SK-N-SH (cell line): ENCODE results near the gene PTK7. TPM values are rescaled to one million over a fixed set of nuclear protein-coding genes. Genes with fewer than 3 reads are reported as not detected.

ENCODE experiments used
- CTCF ChIA-PET: fragments of 300-600, 350-600 bp; formaldehyde crosslinking; extraction: SDS; loops from one replicate; lab custom pipeline; 2021; lab: Yijun Ruan, JAX
- POLR2A ChIA-PET: fragments of 350-600 bp; sonication (Branson Sonifier 250); formaldehyde crosslinking; extraction: SDS; loops from one replicate; lab custom pipeline; 2020; ENCODE audit warnings: antibody characterized with exemption, inconsistent platforms; lab: Yijun Ruan, JAX
- DNase-seq: peaks from one replicate; pipeline ENCODE4 v3.0.0; 2012
- H2AFZ ChIP-seq: fragments of 200-600 bp; sonication (generic); 2 replicates; pipeline ENCODE4 v1.8.1; 2016; ENCODE audit warnings: antibody characterized with exemption, mild to moderate bottlenecking, low read depth
- H3F3A ChIP-seq: fragments of 200-600 bp; sonication (generic); replicated peaks from 2 replicates; pipeline ENCODE3; 2016; ENCODE audit warnings: antibody characterized with exemption, mild to moderate bottlenecking; ENCODE audit not compliant: insufficient read depth
- H3K27ac ChIP-seq, 2 experiments: fragments of 200-500 bp in 1 of 2; fragments of 200-600 bp in 1 of 2; sonication (Bioruptor generic) in 1 of 2; sonication (generic), shearing (Covaris generic) in 1 of 2; 2 replicates each; pipeline versions ENCODE4 v1.5.1 to v1.6.1; 2014 to 2016; ENCODE audit warnings: low read depth in 2 of 2, inconsistent platforms in 1 of 2, low read length in 1 of 2, mild to moderate bottlenecking in 1 of 2, mixed read lengths in 1 of 2
- H3K27me3 ChIP-seq: fragments of 200-600 bp; sonication (generic), shearing (Covaris generic); 2 replicates; pipeline ENCODE4 v1.6.1; 2016; ENCODE audit warnings: mixed run types; ENCODE audit not compliant: insufficient read depth
- H3K36me3 ChIP-seq, 2 experiments: fragments of 200-500 bp in 1 of 2; fragments of 200-600 bp in 1 of 2; sonication (Bioruptor generic) in 1 of 2; sonication (generic) in 1 of 2; replicated peaks in 1 of 2; 2 replicates each; pipeline versions ENCODE3 to v1.5.1; 2014 to 2016; ENCODE audit warnings: low read length in 1 of 2, mild to moderate bottlenecking in 1 of 2; ENCODE audit not compliant: insufficient read depth in 2 of 2, control insufficient read depth in 1 of 2
- H3K4me1 ChIP-seq, 2 experiments: fragments of 200-500 bp in 1 of 2; fragments of 200-600 bp in 1 of 2; sonication (Bioruptor generic) in 1 of 2; sonication (generic), shearing (Covaris generic) in 1 of 2; 2 replicates each; pipeline versions ENCODE4 v1.5.1 to v1.6.1; 2014 to 2016; ENCODE audit warnings: low read depth in 1 of 2, low read length in 1 of 2, mixed run types in 1 of 2; ENCODE audit not compliant: insufficient read depth in 2 of 2, control insufficient read depth in 1 of 2
- H3K4me2 ChIP-seq: fragments of 200-600 bp; sonication (generic), shearing (Covaris generic); 2 replicates; pipeline ENCODE4 v1.6.1; 2017; ENCODE audit warnings: mixed run types
- H3K4me3 ChIP-seq, 2 experiments: fragments of 200-500 bp in 1 of 2; fragments of 200-600 bp in 1 of 2; sonication (Bioruptor generic) in 1 of 2; sonication (generic), shearing (Covaris generic) in 1 of 2; 2 replicates each; pipeline versions ENCODE4 v1.5.1 to v1.8.1; 2014 to 2016; ENCODE audit warnings: low read depth in 2 of 2, inconsistent platforms in 1 of 2, low read length in 1 of 2, mild to moderate bottlenecking in 1 of 2, mixed read lengths in 1 of 2, moderate library complexity in 1 of 2
- H3K79me2 ChIP-seq: fragments of 200-600 bp; sonication (generic); 2 replicates; pipeline ENCODE4 v1.8.1; 2017; ENCODE audit warnings: mild to moderate bottlenecking; ENCODE audit not compliant: insufficient read depth
- H3K9ac ChIP-seq: fragments of 200-600 bp; sonication (generic); 2 replicates; pipeline ENCODE4 v1.6.1; 2017; ENCODE audit warnings: mixed run types
- H3K9me2 ChIP-seq: fragments of 200-600 bp; sonication (generic); 2 replicates; pipeline ENCODE4 v1.6.1; 2017; ENCODE audit warnings: mixed run types
- H3K9me3 ChIP-seq: fragments of 200-600 bp; sonication (generic); 2 replicates; pipeline ENCODE4 v1.6.1; 2017; ENCODE audit warnings: mixed run types, mild to moderate bottlenecking, moderate library complexity
- H4K20me1 ChIP-seq: fragments of 200-600 bp; sonication (generic); 2 replicates; pipeline ENCODE4 v1.6.1; 2017; ENCODE audit warnings: mild to moderate bottlenecking, mixed run types; ENCODE audit not compliant: insufficient read depth
- EP300 ChIP-seq, 2 experiments: IDR thresholded peaks; 2 replicates each; pipeline versions ENCODE4 v1.4.0 to v1.6.1; 2012; ENCODE audit warnings: borderline replicate concordance in 1 of 2, low read depth in 1 of 2, low read length in 1 of 2
- EZH2phosphoT487 ChIP-seq: fragments of 200-600 bp; sonication (generic); IDR thresholded peaks from 2 replicates; pipeline ENCODE4 v1.6.1; 2017; ENCODE audit warnings: low read depth, mixed run types, mild to moderate bottlenecking, antibody characterized with exemption, moderate library complexity, borderline replicate concordance
- FOSL2 ChIP-seq: IDR thresholded peaks from 2 replicates; pipeline ENCODE4 v1.4.0; 2012; ENCODE audit warnings: low read depth, mild to moderate bottlenecking, moderate library complexity, borderline replicate concordance
- FOXJ3 ChIP-seq: sonication (generic); formaldehyde crosslinking; IDR thresholded peaks from 2 replicates; pipeline ENCODE4 v1.5.1; 2020; ENCODE audit warnings: mild to moderate bottlenecking, missing genetic modification reagents
- GABPA ChIP-seq: IDR thresholded peaks from 2 replicates; pipeline ENCODE4 v1.4.0; 2012; ENCODE audit warnings: low read depth, mild to moderate bottlenecking
- IRF3 ChIP-seq: fragments of 150-350 bp; IDR thresholded peaks from 2 replicates; pipeline ENCODE4 v1.6.1; 2016; ENCODE audit warnings: mild to moderate bottlenecking, low read depth, low read length
- JUND ChIP-seq: IDR thresholded peaks from 2 replicates; pipeline ENCODE4 v1.4.0; 2012
- MAX ChIP-seq: IDR thresholded peaks from 2 replicates; pipeline ENCODE4 v1.4.0; 2012; ENCODE audit warnings: low read depth
- MEF2A ChIP-seq: IDR thresholded peaks from 2 replicates; pipeline ENCODE4 v1.4.0; 2012; ENCODE audit warnings: low read depth, borderline replicate concordance
- NFIC ChIP-seq: IDR thresholded peaks from 2 replicates; pipeline ENCODE4 v1.4.0; 2012; ENCODE audit warnings: borderline replicate concordance
- SIN3A ChIP-seq: IDR thresholded peaks from 2 replicates; pipeline ENCODE4 v1.6.1; 2012; ENCODE audit warnings: low read depth, mild to moderate bottlenecking, low read length, moderate library complexity, borderline replicate concordance
- SMC3 ChIP-seq: IDR thresholded peaks from 2 replicates; pipeline ENCODE4 v1.6.1; 2012; ENCODE audit warnings: low read depth, low read length, improper control_type of control experiment
- TAF1 ChIP-seq: IDR thresholded peaks from 2 replicates; pipeline ENCODE4 v1.6.1; 2012; ENCODE audit warnings: low read depth, mild to moderate bottlenecking, low read length, moderate library complexity, borderline replicate concordance
- TEAD4 ChIP-seq: IDR thresholded peaks from 2 replicates; pipeline ENCODE4 v1.4.0; 2012; ENCODE audit warnings: mild to moderate bottlenecking, borderline replicate concordance; ENCODE audit not compliant: insufficient read depth
- WGBS: methylation state at CpG from one replicate; pipeline ENCODE4 v1.1.6; 2017; ENCODE audit warnings: low lambda C conversion rate; 5-methylcytosine and 5-hydroxymethylcytosine counted together
- polyA plus RNA-seq, 3 experiments: library from polyadenylated mRNA; depleted of rRNA; stranded (reverse); fragments of >200 nt; gene quantifications; 2 replicates each; pipeline ENCODE4 v1.2.3, GENCODE V29; 2012

Gene PTK7
- polyA plus RNA-seq, 1 of the 3 experiments (the other 2 are of a cell fraction): 105 TPM

- CTCF ChIA-PET: interaction anchor here (1.5 kb wide), 1 partner anchor 35 kb away, joined by 4 read pairs; no protein-coding TSS in a partner anchor
- peaks cover 40% of the 10 kb centered on the region; the same call in 1 of the 2 replicates for H3K79me2 ChIP-seq
- no peak overlapping the region for H2AFZ ChIP-seq
- H4K20me1 ChIP-seq: peaks cover 5% of the 10 kb centered on the region; the same call in 1 of the 2 replicates
- H3K36me3 ChIP-seq: peaks cover 19 to 54% of the 10 kb centered on the region in 2 experiments
- no peak overlapping the region for H3K9ac ChIP-seq
- no peak for DNase-seq
- H3K9me3 ChIP-seq: no peaks in the 10 kb centered on the region
- no peak overlapping the region for H3K27ac ChIP-seq
- H3K27me3 ChIP-seq: no peaks in the 10 kb centered on the region
- H3K9me2 ChIP-seq: no peaks in the 10 kb centered on the region
- POLR2A ChIA-PET: no interaction called here
- peaks cover 14 to 23% of the 10 kb centered on the region in 2 experiments for H3K4me1 ChIP-seq
- 93% methylated on average over 15 of the region's 20 CpGs for WGBS
- H3K4me3 ChIP-seq: no peak overlapping the region
- peaks cover 14% of the 10 kb centered on the region for H3F3A ChIP-seq
- no peak overlapping the region for H3K4me2 ChIP-seq
- no peak for TF ChIP-seq JUND
- no peak for TF ChIP-seq MEF2A
- TF ChIP-seq GABPA: no peak
- TF ChIP-seq MAX: no peak
- TF ChIP-seq FOSL2: no peak
- no peak for TF ChIP-seq SIN3A
- TF ChIP-seq TAF1: no peak
- TF ChIP-seq TEAD4: no peak
- no peak for TF ChIP-seq NFIC
- TF ChIP-seq SMC3: no peak
Measured at GRCh38 chr6:43178951-43179830, 103.1 kb downstream of the PTK7 start.

- Histone ChIP-seq H3K9ac (no peak overlapping the region), H4K20me1 (peaks cover 5% of the 10 kb centered on the region; the same call in 1 of the 2 replicates), H3K4me2 (no peak overlapping the region), H3K4me1 (peaks cover 10 to 21% of the 10 kb centered on the region in 2 experiments), H3K4me3 (no peak overlapping the region), H2AFZ (no peak overlapping the region), H3K36me3 (peaks cover 20 to 59% of the 10 kb centered on the region in 2 experiments), H3K27me3 (no peaks in the 10 kb centered on the region), H3K27ac (no peak overlapping the region), H3K9me3 (no peaks in the 10 kb centered on the region), H3K79me2 (peaks cover 45% of the 10 kb centered on the region; the same call in 1 of the 2 replicates), H3K9me2 (no peaks in the 10 kb centered on the region), H3F3A (peaks cover 10% of the 10 kb centered on the region)
- WGBS: 78% methylated on average over 7 of the region's 7 CpGs
- DNase-seq: no peak
- TF ChIP-seq EZH2phosphoT487 (no peak), MEF2A (no peak), EP300 (IDR thresholded peaks at IDR 0.05; ENCODE audit: borderline replicate concordance in 1 of 2, low read depth in 1 of 2, low read length in 1 of 2) (no peak), FOXJ3 (CRISPR knock-in tag) (no peak), IRF3 (no peak)
- CTCF ChIA-PET: interaction anchor here (1.2 to 1.6 kb wide), 4 partner anchors 7 to 49 kb away, joined by 3 to 7 read pairs (median 4); no protein-coding TSS in a partner anchor
- POLR2A ChIA-PET: no interaction called here
Measured at GRCh38 chr6:43180058-43180457, 103.9 kb downstream of the PTK7 start.
